ENCODE results near the gene SHQ1. TPM values are rescaled to one million over a fixed set of nuclear protein-coding genes. Genes with fewer than 3 reads are reported as not detected.

Gene SHQ1
- total RNA-seq, 1 experiment from 2014 or later = 32.5 TPM

DNA sequence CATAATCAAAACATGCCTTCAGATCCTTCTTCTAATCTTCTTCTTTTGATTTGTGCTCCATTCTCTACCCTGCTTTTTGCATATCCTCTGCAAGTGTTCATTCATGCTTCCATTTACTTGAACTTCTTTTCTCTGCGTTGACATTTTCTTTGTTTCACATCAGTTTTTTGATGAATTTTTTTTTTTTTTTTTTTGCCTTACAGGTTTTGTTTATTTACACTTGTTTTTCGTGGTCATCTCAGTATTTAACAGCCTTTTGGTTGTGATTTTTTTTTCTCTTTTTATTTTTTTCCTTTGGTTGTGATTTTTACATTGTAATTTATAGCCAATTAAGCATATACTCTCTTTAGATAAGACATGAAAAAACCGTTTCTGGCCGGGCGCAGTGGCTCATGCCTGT lies 11.8 kb upstream of the SHQ1 start:
- no peak overlapping the region for H3K27ac Mint-ChIP-seq
- Histone ChIP-seq H3K27ac (ENCODE audit: insufficient read length, low read depth, low read length) (no peak overlapping the region), H3K9me3 (ENCODE audit: control insufficient read depth, low read depth, low read length) (no peaks in the 10 kb centered on the region), H3K4ac (ENCODE audit: low read depth, low read length) (no peak overlapping the region), H2BK5ac (ENCODE audit: insufficient read length, low read length) (no peak overlapping the region), H3K23ac (ENCODE audit: insufficient read length, low read depth, low read length) (no peak overlapping the region), H3K14ac (ENCODE audit: insufficient read depth, low read length) (no peak overlapping the region), H2BK120ac (ENCODE audit: low read depth, low read length, poor library complexity, severe bottlenecking) (no peak overlapping the region), H3T11ph (ENCODE audit: low read length) (no peak overlapping the region), H3K4me1 (ENCODE audit: insufficient read depth, low read length) (no peaks in the 10 kb centered on the region), H2AFZ (ENCODE audit: low read length) (no peak overlapping the region), H4K5ac (ENCODE audit: insufficient read length, low read depth, low read length) (no peak overlapping the region), H3K9ac (ENCODE audit: extremely low read depth, insufficient read length, low read length) (no peak overlapping the region), H4K20me1 (ENCODE audit: control insufficient read depth, insufficient read depth, insufficient read length) (no peaks in the 10 kb centered on the region), H2AK5ac (ENCODE audit: insufficient read length, low read length) (no peak overlapping the region), H3K79me2 (ENCODE audit: insufficient read depth, low read length) (no peaks in the 10 kb centered on the region), H3K27me3 (ENCODE audit: insufficient read depth, low read length) (no peaks in the 10 kb centered on the region), H3K18ac (ENCODE audit: insufficient read length, low read depth, low read length) (no peak overlapping the region), H2BK15ac (ENCODE audit: low read depth, low read length) (no peak overlapping the region), H4K91ac (ENCODE audit: insufficient read length, low read depth, low read length) (no peak overlapping the region), H2BK12ac (ENCODE audit: insufficient read length, low read depth, low read length) (no peak overlapping the region), H3K56ac (ENCODE audit: insufficient read length, low read depth, low read length) (no peak overlapping the region), H3K23me2 (ENCODE audit: insufficient read length, low read depth, low read length, poor library complexity, severe bottlenecking) (no peaks in the 10 kb centered on the region), H3K79me1 (ENCODE audit: insufficient read depth, low read depth, low read length, poor library complexity, severe bottlenecking) (no peaks in the 10 kb centered on the region), H3K4me2 (ENCODE audit: insufficient read depth, insufficient read length, low read length) (no peak overlapping the region), H4K8ac (replicated peaks; ENCODE audit: insufficient read length, low read depth, low read length) (no peak overlapping the region), H2BK20ac (ENCODE audit: low read depth, low read length, poor library complexity, severe bottlenecking) (no peak overlapping the region)
- no peaks in the 10 kb centered on the region for H3K9me3 Mint-ChIP-seq
- no peak for DNase-seq
- peaks cover 3% of the 10 kb centered on the region for H3K27me3 Mint-ChIP-seq (ENCODE audit: low read depth)
- WGBS (ENCODE audit: extremely low coverage, insufficient read length, low lambda C conversion rate) = no CpG with 5 or more reads among the region's 5 CpGs
- TF ChIP-seq, protein P1, sequence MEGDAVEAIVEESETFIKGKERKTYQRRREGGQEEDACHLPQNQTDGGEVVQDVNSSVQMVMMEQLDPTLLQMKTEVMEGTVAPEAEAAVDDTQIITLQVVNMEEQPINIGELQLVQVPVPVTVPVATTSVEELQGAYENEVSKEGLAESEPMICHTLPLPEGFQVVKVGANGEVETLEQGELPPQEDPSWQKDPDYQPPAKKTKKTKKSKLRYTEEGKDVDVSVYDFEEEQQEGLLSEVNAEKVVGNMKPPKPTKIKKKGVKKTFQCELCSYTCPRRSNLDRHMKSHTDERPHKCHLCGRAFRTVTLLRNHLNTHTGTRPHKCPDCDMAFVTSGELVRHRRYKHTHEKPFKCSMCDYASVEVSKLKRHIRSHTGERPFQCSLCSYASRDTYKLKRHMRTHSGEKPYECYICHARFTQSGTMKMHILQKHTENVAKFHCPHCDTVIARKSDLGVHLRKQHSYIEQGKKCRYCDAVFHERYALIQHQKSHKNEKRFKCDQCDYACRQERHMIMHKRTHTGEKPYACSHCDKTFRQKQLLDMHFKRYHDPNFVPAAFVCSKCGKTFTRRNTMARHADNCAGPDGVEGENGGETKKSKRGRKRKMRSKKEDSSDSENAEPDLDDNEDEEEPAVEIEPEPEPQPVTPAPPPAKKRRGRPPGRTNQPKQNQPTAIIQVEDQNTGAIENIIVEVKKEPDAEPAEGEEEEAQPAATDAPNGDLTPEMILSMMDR (conservative IDR thresholded peaks at IDR 0.05) = no peak
- no peaks in the 10 kb centered on the region for H3K36me3 Mint-ChIP-seq (ENCODE audit: insufficient read depth in 1 of 3, low read depth in 3 of 3)
- H3K4me1 Mint-ChIP-seq = no peaks in the 10 kb centered on the region
- no peak overlapping the region for H3K4me3 Mint-ChIP-seq
